HepG2 (cell line): ENCODE results near the gene MRPS17. TPM values are rescaled to one million over a fixed set of nuclear protein-coding genes. Genes with fewer than 3 reads are reported as not detected.

ENCODE experiments used
- ATF7 ChIP-seq, 2 experiments: fragments of 450-650 bp in 1 of 2; sonication (generic) in 1 of 2; formaldehyde crosslinking in 1 of 2; IDR thresholded peaks; 2 replicates each; pipeline versions ENCODE4 v1.4.0 to v1.6.1; 2016 to 2020; ENCODE audit warnings: antibody characterized with exemption in 1 of 2, mild to moderate bottlenecking in 1 of 2, missing genetic modification reagents in 1 of 2
- JDP2 ChIP-seq: sonication (generic); formaldehyde crosslinking; IDR thresholded peaks from 2 replicates; pipeline ENCODE4 v1.8.1; 2022; ENCODE audit warnings: missing genetic modification reagents, borderline replicate concordance
- KAT7 ChIP-seq: IDR thresholded peaks from 2 replicates; pipeline ENCODE4 v1.6.1; 2018; ENCODE audit warnings: borderline replicate concordance, missing compliant biosample characterization
- KDM6A ChIP-seq: IDR thresholded peaks from 2 replicates; pipeline ENCODE4 v1.6.1; 2016; ENCODE audit warnings: low read depth
- MAFF ChIP-seq: IDR thresholded peaks from 2 replicates; pipeline ENCODE4 v1.6.1; 2011; ENCODE audit warnings: low read depth, low read length, improper control_type of control experiment
- NCOA2 ChIP-seq: sonication (generic); formaldehyde crosslinking; IDR thresholded peaks from 2 replicates; pipeline ENCODE4 v1.8.0; 2022; ENCODE audit warnings: inconsistent platforms
- ONECUT2 ChIP-seq: sonication (generic); formaldehyde crosslinking; IDR thresholded peaks from 2 replicates; pipeline ENCODE4 v1.4.0; 2020; ENCODE audit warnings: missing genetic modification reagents
- SKI ChIP-seq: fragments of 450-650 bp; IDR thresholded peaks from one replicate; pipeline ENCODE4 v1.6.1; 2018; ENCODE audit warnings: mild to moderate bottlenecking; ENCODE audit not compliant: partially characterized antibody
- SNAPC2 ChIP-seq: sonication (generic); formaldehyde crosslinking; IDR thresholded peaks from 2 replicates; pipeline ENCODE4 v1.8.1; 2022; ENCODE audit warnings: mild to moderate bottlenecking, missing genetic modification reagents
- TBX3 ChIP-seq: fragments of 450-650 bp; IDR thresholded peaks from 2 replicates; pipeline ENCODE4 v1.6.1; 2017; ENCODE audit warnings: antibody characterized with exemption, mild to moderate bottlenecking, inconsistent platforms, borderline replicate concordance
- TCF7L2 ChIP-seq: IDR thresholded peaks from 2 replicates; pipeline ENCODE4 v1.6.1; 2011; ENCODE audit warnings: mild to moderate bottlenecking, low read depth, low read length, moderate library complexity
- WIZ ChIP-seq: sonication (generic); formaldehyde crosslinking; IDR thresholded peaks from 2 replicates; pipeline ENCODE4 v1.5.1; 2020; ENCODE audit warnings: mild to moderate bottlenecking, missing genetic modification reagents
- ZMAT3 ChIP-seq: sonication (generic); formaldehyde crosslinking; conservative IDR thresholded peaks from 2 replicates; pipeline ENCODE4 v1.7.0; 2021; ENCODE audit warnings: missing genetic modification reagents
- ZNF205 ChIP-seq: IDR thresholded peaks from 2 replicates; pipeline ENCODE4 v1.6.1; 2018; ENCODE audit warnings: missing biosample characterization, missing genetic modification reagents
- ZNF225 ChIP-seq: sonication (generic); formaldehyde crosslinking; IDR thresholded peaks from 2 replicates; pipeline ENCODE4 v1.4.0; 2020; ENCODE audit warnings: mild to moderate bottlenecking, missing genetic modification reagents
- ZNF318 ChIP-seq: sonication (generic); formaldehyde crosslinking; IDR thresholded peaks from 2 replicates; pipeline ENCODE4 v1.4.0; 2020; ENCODE audit warnings: mild to moderate bottlenecking, missing genetic modification reagents
- ZNF382 ChIP-seq: sonication (generic); formaldehyde crosslinking; IDR thresholded peaks from 2 replicates; pipeline ENCODE4 v1.5.0; 2020; ENCODE audit warnings: missing genetic modification reagents, mild to moderate bottlenecking, borderline replicate concordance
- ZNF790 ChIP-seq: sonication (generic); formaldehyde crosslinking; IDR thresholded peaks from 2 replicates; pipeline ENCODE4 v1.8.0; 2022; ENCODE audit warnings: missing genetic modification reagents, mild to moderate bottlenecking, borderline replicate concordance
- polyA plus RNA-seq, 8 experiments: library from polyadenylated mRNA; depleted of rRNA in 3 of 8; stranded (reverse) in 7 of 8; unstranded in 1 of 8; fragments of >200 nt; fragmentation: Illumina TruSeq in 4 of 8; extraction: Trizol in 4 of 8; gene quantifications; 2 replicates each; pipeline versions ENCODE4 v1.2.1 to v1.2.3, GENCODE V29; 2011 to 2016; ENCODE audit warnings: low read depth in 4 of 8, missing spikeins in 1 of 8, mixed read lengths in 1 of 8; ENCODE audit not compliant: insufficient read depth in 1 of 8
- total RNA-seq, 5 experiments: library from RNA; depleted of rRNA; stranded (reverse); fragments of >200 nt; fragmentation: Illumina TruSeq; extraction: Trizol; gene quantifications; 2 replicates each; pipeline ENCODE4 v1.2.3, GENCODE V29; 2016; ENCODE audit warnings: low read depth in 1 of 5
- TF ChIP-seq, protein P1 (sequence below): sonication (generic); formaldehyde crosslinking; IDR thresholded peaks from 2 replicates; pipeline ENCODE4 v1.8.1; 2022; ENCODE audit warnings: mild to moderate bottlenecking, missing genetic modification reagents
- TF ChIP-seq, protein P2 (sequence below): IDR thresholded peaks from 2 replicates; pipeline ENCODE4 v1.6.1; 2016; ENCODE audit warnings: missing compliant biosample characterization, missing genetic modification reagents, borderline replicate concordance

Gene MRPS17
- total and polyA plus RNA-seq, 2 of the 13 experiments (the other 11 are each of a cell fraction or from before 2014, with no cell fraction given), result 14.9 to 31.3 TPM

DNA sequence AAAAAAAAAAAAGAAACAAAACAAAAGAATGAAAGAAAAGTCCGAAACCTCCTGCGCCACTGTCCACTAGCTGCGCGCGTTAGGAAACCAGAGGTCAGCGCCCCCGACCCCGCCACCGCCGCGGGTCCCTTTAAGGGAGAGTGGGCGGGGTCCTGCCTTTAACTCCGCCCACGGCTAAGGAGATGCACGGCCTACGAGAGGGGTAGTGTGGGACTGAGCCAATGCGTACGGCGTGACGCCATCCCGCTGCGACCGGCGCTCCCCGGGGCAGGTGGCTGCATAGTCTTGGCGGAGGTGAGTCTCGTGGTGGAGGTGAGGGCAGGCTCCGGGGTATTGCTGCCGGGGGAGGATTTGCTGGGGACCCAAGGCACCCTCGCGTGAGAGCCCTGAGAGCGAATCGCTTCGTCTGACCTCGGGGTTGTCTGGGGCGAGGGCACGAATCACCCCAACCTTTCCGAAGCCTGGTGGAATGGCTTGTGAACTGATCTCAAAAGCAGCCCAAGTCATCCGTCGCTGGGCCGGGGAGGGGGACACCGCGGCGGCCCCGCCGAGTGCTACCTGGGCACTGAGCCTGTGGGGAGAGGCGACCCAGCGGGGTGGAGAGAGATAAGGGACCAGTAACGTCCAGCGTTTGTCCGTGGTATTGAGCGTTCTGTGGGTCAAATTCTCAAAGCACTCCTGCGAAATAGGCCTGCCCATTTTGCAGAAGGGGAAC, at the start of gene MRPS17 (continued):
- TF ChIP-seq ATF7 (IDR thresholded peaks at IDR 0.05) (no peak), ATF7 (CRISPR knock-in tag; IDR thresholded peaks at IDR 0.05) (peak; percentile 53; the same call in 1 of the 2 replicates), ZNF790 (no peak), ZNF225 (no peak), TBX3 (peak; percentile 42; the same call in 1 of the 2 replicates), JDP2 (no peak), ZMAT3 (no peak), ZNF318 (CRISPR knock-in tag) (peak; percentile 60; the same call in 1 of the 2 replicates), WIZ (CRISPR knock-in tag) (no peak; the same call in 1 of the 2 replicates), SNAPC2 (CRISPR knock-in tag) (peak; percentile 44; the same call in 1 of the 2 replicates), ONECUT2 (CRISPR knock-in tag) (no peak), ZNF205 (peak; percentile 42; the same call in 1 of the 2 replicates), KAT7 (CRISPR knock-in tag) (peak; percentile 83), TCF7L2 (no peak), KDM6A (no peak), ZNF382 (CRISPR knock-in tag) (no peak), SKI (peak; percentile 14), MAFF (no peak), NCOA2 (peak; percentile 49; the same call in 1 of the 2 replicates)
- TF ChIP-seq, protein P1, sequence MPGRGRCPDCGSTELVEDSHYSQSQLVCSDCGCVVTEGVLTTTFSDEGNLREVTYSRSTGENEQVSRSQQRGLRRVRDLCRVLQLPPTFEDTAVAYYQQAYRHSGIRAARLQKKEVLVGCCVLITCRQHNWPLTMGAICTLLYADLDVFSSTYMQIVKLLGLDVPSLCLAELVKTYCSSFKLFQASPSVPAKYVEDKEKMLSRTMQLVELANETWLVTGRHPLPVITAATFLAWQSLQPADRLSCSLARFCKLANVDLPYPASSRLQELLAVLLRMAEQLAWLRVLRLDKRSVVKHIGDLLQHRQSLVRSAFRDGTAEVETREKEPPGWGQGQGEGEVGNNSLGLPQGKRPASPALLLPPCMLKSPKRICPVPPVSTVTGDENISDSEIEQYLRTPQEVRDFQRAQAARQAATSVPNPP (CRISPR knock-in tag), result no peak
- TF ChIP-seq, protein P2, sequence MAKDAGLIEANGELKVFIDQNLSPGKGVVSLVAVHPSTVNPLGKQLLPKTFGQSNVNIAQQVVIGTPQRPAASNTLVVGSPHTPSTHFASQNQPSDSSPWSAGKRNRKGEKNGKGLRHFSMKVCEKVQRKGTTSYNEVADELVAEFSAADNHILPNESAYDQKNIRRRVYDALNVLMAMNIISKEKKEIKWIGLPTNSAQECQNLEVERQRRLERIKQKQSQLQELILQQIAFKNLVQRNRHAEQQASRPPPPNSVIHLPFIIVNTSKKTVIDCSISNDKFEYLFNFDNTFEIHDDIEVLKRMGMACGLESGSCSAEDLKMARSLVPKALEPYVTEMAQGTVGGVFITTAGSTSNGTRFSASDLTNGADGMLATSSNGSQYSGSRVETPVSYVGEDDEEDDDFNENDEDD (CRISPR knock-in tag), result peak; percentile 80; the same call in 1 of the 2 replicates
